IMR-90 (cell line): Measurements from ENCODE around the gene KITLG. TPM values are rescaled to one million over a fixed set of nuclear protein-coding genes. Genes with fewer than 3 reads are reported as not detected.
"Not testable (repeated sequence)": the region's sequence is repeated elsewhere in the genome, so short reads cannot be mapped to it uniquely, and the experiment has no call there.

Source experiments
- ATAC-seq: fragments of 200-7000 bp; cut with Tn5 transposase; 2 replicates; pipeline ENCODE4 v1.9.1; 2020; ENCODE audit warnings: low read depth, mild to moderate bottlenecking, moderate library complexity
- BruUV-seq: library from RNA; stranded (reverse); fragments of 400-500 nt; replicated peaks from 2 replicates; lab custom pipeline; 2021; lab: Mats Ljungman, UMichigan
- CTCF ChIA-PET: fragments of 300-600 bp; formaldehyde crosslinking; extraction: SDS; loops from one replicate; lab custom pipeline; 2021; ENCODE audit warnings: antibody characterized with exemption; lab: Yijun Ruan, JAX
- POLR2A ChIA-PET: fragments of 300-600 bp; sonication (Branson Sonifier 250); formaldehyde crosslinking; loops from one replicate; lab custom pipeline; 2022; ENCODE audit warnings: antibody characterized with exemption; ENCODE audit not compliant: unreplicated experiment; lab: Charles Lee
- DNase-seq: peaks from one replicate; pipeline ENCODE4 v3.0.0; 2013
- H2AFZ ChIP-seq: replicated peaks from 2 replicates; pipeline ENCODE3; 2013; ENCODE audit warnings: low read length, mild to moderate bottlenecking; ENCODE audit not compliant: poor library complexity
- H2AK5ac ChIP-seq: 2 replicates; pipeline ENCODE4 v1.6.1; 2013; ENCODE audit warnings: low read depth, low read length, inconsistent platforms
- H2AK9ac ChIP-seq: replicated peaks from 2 replicates; pipeline ENCODE3; 2013; ENCODE audit warnings: mild to moderate bottlenecking, low read depth, low read length, moderate library complexity; ENCODE audit not compliant: poor library complexity
- H2BK120ac ChIP-seq: 2 replicates; pipeline ENCODE4 v1.6.1; 2013; ENCODE audit warnings: low read depth, low read length, inconsistent platforms
- H2BK15ac ChIP-seq: 3 replicates; pipeline ENCODE4 v1.6.1; 2013; ENCODE audit warnings: low read depth, low read length, inconsistent platforms
- H2BK20ac ChIP-seq: 2 replicates; pipeline ENCODE4 v1.6.1; 2013; ENCODE audit warnings: low read depth, mild to moderate bottlenecking, inconsistent platforms, low read length, moderate library complexity
- H2BK5ac ChIP-seq: 2 replicates; pipeline ENCODE4 v1.6.1; 2013; ENCODE audit warnings: mild to moderate bottlenecking, low read depth, low read length, inconsistent platforms; ENCODE audit not compliant: poor library complexity, severe bottlenecking
- H3K14ac ChIP-seq: replicated peaks from 2 replicates; pipeline ENCODE4 v1.6.1; 2013; ENCODE audit warnings: low read depth, low read length, inconsistent platforms
- H3K18ac ChIP-seq: 2 replicates; pipeline ENCODE4 v1.6.1; 2013; ENCODE audit warnings: low read depth, low read length, control low read depth
- H3K23ac ChIP-seq: 2 replicates; pipeline ENCODE4 v1.6.1; 2013; ENCODE audit warnings: low read depth, low read length, inconsistent platforms
- H3K27ac ChIP-seq: 2 replicates; pipeline ENCODE4 v1.5.1; 2013; ENCODE audit warnings: mild to moderate bottlenecking, control low read depth, low read length; ENCODE audit not compliant: insufficient read depth
- H3K27me3 ChIP-seq: 2 replicates; pipeline ENCODE4 v1.6.1; 2013; ENCODE audit warnings: low read length; ENCODE audit not compliant: control insufficient read depth, insufficient read depth
- H3K36me3 ChIP-seq: 2 replicates; pipeline ENCODE4 v1.6.1; 2013; ENCODE audit warnings: low read length, mixed read lengths; ENCODE audit not compliant: control insufficient read depth, insufficient read depth
- H3K4ac ChIP-seq: 2 replicates; pipeline ENCODE4 v1.6.1; 2013; ENCODE audit warnings: low read depth, low read length, inconsistent platforms
- H3K4me1 ChIP-seq: 2 replicates; pipeline ENCODE4 v1.6.1; 2013; ENCODE audit warnings: low read length, mixed read lengths; ENCODE audit not compliant: control insufficient read depth, insufficient read depth
- H3K4me2 ChIP-seq: 2 replicates; pipeline ENCODE4 v1.6.1; 2013; ENCODE audit warnings: low read depth, mild to moderate bottlenecking, control low read depth, low read length, moderate library complexity
- H3K4me3 ChIP-seq: 2 replicates; pipeline ENCODE4 v1.5.1; 2013; ENCODE audit warnings: low read depth, mild to moderate bottlenecking, control low read depth, low read length, moderate library complexity; ENCODE audit not compliant: insufficient read depth
- H3K56ac ChIP-seq: 2 replicates; pipeline ENCODE4 v1.6.1; 2013; ENCODE audit warnings: low read length, inconsistent platforms; ENCODE audit not compliant: insufficient read depth; ENCODE audit errors: extremely low read depth
- H3K79me1 ChIP-seq, 2 experiments: 2 replicates each; pipeline ENCODE4 v1.6.1; 2013; ENCODE audit warnings: low read length in 2 of 2, inconsistent platforms in 1 of 2, low read depth in 1 of 2
- H3K9ac ChIP-seq: 2 replicates; pipeline ENCODE4 v1.6.1; 2013; ENCODE audit warnings: low read depth, low read length, control low read depth
- H3K9me1 ChIP-seq: 2 replicates; pipeline ENCODE4 v1.6.1; 2013; ENCODE audit warnings: low read length, inconsistent platforms; ENCODE audit not compliant: insufficient read depth
- H3K9me3 ChIP-seq: 2 replicates; pipeline ENCODE4 v1.6.1; 2013; ENCODE audit warnings: low read length; ENCODE audit not compliant: control insufficient read depth, insufficient read depth
- H4K20me1 ChIP-seq: 2 replicates; pipeline ENCODE4 v1.6.1; 2013; ENCODE audit warnings: low read length, inconsistent platforms; ENCODE audit not compliant: insufficient read depth
- H4K5ac ChIP-seq: 2 replicates; pipeline ENCODE4 v1.6.1; 2013; ENCODE audit warnings: mild to moderate bottlenecking, low read depth, low read length, control low read depth
- H4K8ac ChIP-seq, 2 experiments: 2 replicates each; pipeline ENCODE4 v1.6.1; 2013; ENCODE audit warnings: low read depth in 2 of 2, low read length in 2 of 2, control low read depth in 1 of 2, inconsistent platforms in 1 of 2
- H4K91ac ChIP-seq: 2 replicates; pipeline ENCODE4 v1.6.1; 2013; ENCODE audit warnings: low read depth, low read length, inconsistent platforms; ENCODE audit not compliant: insufficient read depth
- WGBS, 2 experiments: methylation state at CpG; one replicate each; pipeline versions ENCODE4 v1.1.5 to v1.1.7; 2013; ENCODE audit warnings: missing lambda C conversion rate in 2 of 2; ENCODE audit not compliant: insufficient read length in 1 of 2; ENCODE audit errors: extremely low coverage in 2 of 2; 5-methylcytosine and 5-hydroxymethylcytosine counted together
- dilution Hi-C: fragments of 300-500 bp; cut with HindIII; formaldehyde crosslinking; loops from one replicate; pipeline ENCODE4 v1.14.3; 2018; ENCODE audit warnings: low sequenced_read_pairs; ENCODE audit not compliant: unreplicated experiment
- in situ Hi-C: fragments of 300-500 bp; cut with MboI; formaldehyde crosslinking; loops from 3 replicates; pipeline ENCODE4 v1.14.3; 2019; ENCODE audit warnings: low sequenced_read_pairs, inconsistent platforms, mixed read lengths
- intact Hi-C: fragments of 100-400 bp; cut with micrococcal nuclease; formaldehyde crosslinking; loops from 2 replicates; pipeline ENCODE4 v1.10.0; 2022
- polyA plus RNA-seq, 3 experiments: library from polyadenylated mRNA; depleted of rRNA; stranded (reverse); fragments of >200 nt; gene quantifications; 2 replicates each; pipeline ENCODE4 v1.2.3, GENCODE V29; 2012; ENCODE audit warnings: low replicate concordance in 1 of 3
- total RNA-seq: library from RNA; depleted of rRNA; stranded (reverse); fragments of >200 nt; gene quantifications from 2 replicates; pipeline ENCODE4 v1.2.3, GENCODE V29; 2012

KITLG gene
- total and polyA plus RNA-seq, 2 of the 4 experiments (the other 2 are of a cell fraction), result 14.5 to 87.5 TPM

DNA sequence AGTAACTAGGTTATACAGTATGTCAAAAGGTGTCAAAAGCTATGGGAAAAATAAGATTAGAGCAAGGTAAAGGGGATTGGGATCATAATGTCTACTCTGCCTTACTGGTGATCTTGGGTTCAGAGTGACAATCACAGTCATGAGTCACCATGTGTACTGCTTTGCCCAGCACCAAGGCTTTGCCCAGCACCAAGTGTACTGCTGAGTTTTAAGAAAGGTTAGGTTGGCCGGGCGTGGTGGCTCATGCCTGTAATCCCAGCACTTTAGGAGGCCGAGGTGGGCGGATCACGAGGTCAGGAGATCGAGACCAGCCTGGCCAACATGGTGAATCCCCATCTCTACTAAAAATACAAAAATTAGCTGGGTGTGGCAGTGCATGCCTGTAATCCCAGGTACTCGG lies 32.3 kb downstream of the KITLG start:
- H3K9me3 ChIP-seq, POLR2A ChIA-PET, H4K91ac ChIP-seq, H2BK15ac ChIP-seq, H3K4me3 ChIP-seq, H3K56ac ChIP-seq, H3K9me1 ChIP-seq, H2BK120ac ChIP-seq, H4K5ac ChIP-seq, H2AK9ac ChIP-seq, H3K9ac ChIP-seq, H3K18ac ChIP-seq, H3K36me3 ChIP-seq, H4K20me1 ChIP-seq, H3K4me2 ChIP-seq, H2BK5ac ChIP-seq, H2AFZ ChIP-seq, H3K23ac ChIP-seq, H2BK20ac ChIP-seq, H4K8ac ChIP-seq, H3K14ac ChIP-seq, H3K27me3 ChIP-seq, dilution Hi-C loops, ATAC-seq, BruUV-seq, in situ Hi-C loops, H3K27ac ChIP-seq, DNase-seq, CTCF ChIA-PET, H3K4ac ChIP-seq: not testable (repeated sequence)
- Histone ChIP-seq H3K4me1 (peaks cover 13% of the 10 kb centered on the region), H2AK5ac (peak overlapping the region; percentile 71; the same call in 1 of the 2 replicates), H3K79me1 (peaks cover 19 to 70% of the 10 kb centered on the region in 2 experiments; a peak in 3 of 4 replicates)
- intact Hi-C loops, result loop anchor here (5.0 kb wide), 1 partner anchor 221 kb away; no protein-coding TSS in a partner anchor
- WGBS, 2 experiments, result no CpG with 5 or more reads among the region's 7 CpGs
